Measurements from ENCODE around the gene SMIM22.

DNA sequence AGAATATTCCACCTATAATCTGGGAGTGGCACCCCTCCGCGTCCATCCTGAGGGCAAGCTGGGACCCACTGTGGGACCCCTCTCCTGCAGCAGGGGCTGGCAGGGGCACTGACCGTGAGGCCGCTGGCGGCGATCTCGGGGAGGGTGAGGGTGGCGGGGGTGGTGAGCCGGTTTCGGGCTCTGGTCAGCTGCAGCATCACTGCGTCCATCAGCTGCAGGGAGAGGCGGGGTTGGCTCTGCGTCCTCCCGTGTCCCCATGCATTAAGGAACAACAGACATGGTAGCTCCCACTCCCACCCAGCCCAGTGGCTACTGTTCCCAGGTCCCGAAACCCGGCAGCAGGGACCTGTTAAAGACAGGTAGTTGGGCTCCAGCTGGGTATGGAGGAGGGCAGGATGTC is 3.3 kb downstream of the SMIM22 start:
- TF ChIP-seq, protein P1, sequence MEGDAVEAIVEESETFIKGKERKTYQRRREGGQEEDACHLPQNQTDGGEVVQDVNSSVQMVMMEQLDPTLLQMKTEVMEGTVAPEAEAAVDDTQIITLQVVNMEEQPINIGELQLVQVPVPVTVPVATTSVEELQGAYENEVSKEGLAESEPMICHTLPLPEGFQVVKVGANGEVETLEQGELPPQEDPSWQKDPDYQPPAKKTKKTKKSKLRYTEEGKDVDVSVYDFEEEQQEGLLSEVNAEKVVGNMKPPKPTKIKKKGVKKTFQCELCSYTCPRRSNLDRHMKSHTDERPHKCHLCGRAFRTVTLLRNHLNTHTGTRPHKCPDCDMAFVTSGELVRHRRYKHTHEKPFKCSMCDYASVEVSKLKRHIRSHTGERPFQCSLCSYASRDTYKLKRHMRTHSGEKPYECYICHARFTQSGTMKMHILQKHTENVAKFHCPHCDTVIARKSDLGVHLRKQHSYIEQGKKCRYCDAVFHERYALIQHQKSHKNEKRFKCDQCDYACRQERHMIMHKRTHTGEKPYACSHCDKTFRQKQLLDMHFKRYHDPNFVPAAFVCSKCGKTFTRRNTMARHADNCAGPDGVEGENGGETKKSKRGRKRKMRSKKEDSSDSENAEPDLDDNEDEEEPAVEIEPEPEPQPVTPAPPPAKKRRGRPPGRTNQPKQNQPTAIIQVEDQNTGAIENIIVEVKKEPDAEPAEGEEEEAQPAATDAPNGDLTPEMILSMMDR (IDR thresholded peaks at IDR 0.05): no peak
- TF ChIP-seq POLR2A (IDR thresholded peaks at IDR 0.05): no peak
- no peak for TF ChIP-seq EP300 (IDR thresholded peaks at IDR 0.05)

All from upper lobe of left lung (tissue), 4 donors.